Hippocampal formation (tissue), 2 donors: ENCODE results near the gene URM1.

Experiments used
- DNase-seq, 2 donors: peaks; one replicate each; lab custom pipeline; 2025; lab: John Stamatoyannopoulos, UW

The URM1 gene

DNA sequence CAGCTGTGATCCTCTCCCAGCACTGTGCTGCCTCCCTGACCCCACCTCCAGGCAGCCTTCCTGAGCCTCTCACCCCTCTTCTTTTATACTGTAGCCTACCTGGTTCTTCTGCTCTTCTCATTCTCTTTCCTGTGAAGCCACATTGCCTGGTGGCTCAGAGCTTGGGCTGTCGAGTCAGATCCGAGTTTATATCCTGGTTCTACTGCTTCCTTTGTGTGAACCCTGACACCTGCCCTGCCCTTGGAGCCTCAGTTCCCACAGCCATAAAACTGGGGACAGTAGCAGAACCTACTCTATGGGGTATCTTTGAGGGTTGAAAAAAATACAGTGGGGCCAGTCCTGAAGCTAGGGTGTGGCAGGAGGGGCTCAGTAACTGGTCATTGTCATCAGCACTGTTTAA, 22.0 kb upstream of the URM1 start:
- no peak for DNase-seq

DNA sequence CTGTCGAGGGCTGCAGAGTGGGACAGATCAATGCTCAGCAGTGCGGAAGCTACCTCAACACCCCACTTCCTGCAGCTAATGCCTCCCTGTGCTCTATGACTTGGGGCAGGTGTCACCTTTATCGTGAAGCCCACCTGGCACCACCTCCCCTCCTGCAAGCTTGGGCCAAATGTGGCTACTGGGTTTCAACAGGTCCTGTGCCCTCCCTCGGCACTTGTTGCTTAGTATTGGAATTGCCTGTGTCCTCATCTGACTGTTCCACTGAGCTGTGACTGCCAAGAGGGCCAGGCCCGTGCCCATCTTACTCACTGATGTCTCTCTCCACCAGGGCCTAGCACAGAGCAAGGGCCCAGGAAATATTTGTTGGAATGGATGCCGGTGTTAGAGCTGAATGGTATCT, 21.4 kb upstream of the URM1 start:
- DNase-seq = no peak

DNA sequence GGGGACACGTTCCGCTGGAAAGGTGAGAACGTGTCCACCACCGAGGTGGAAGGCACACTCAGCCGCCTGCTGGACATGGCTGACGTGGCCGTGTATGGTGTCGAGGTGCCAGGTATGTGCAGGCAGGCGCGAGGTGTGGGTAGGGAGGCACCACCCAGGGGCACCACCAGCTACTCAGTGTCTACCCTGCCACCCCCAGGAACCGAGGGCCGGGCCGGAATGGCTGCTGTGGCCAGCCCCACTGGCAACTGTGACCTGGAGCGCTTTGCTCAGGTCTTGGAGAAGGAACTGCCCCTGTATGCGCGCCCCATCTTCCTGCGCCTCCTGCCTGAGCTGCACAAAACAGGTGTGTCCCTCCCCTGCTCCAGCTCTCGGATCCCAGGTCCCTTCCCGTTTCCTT, 15.7 kb upstream of the URM1 start:
- no peak for DNase-seq

- no peak for DNase-seq
These were observed 13.1 kb upstream of the URM1 start for GRCh38 chr9:128358090-128358489.

GRCh38 chr9:128358861-128359260, 12.3 kb upstream of the URM1 start:
- no peak for DNase-seq

DNA sequence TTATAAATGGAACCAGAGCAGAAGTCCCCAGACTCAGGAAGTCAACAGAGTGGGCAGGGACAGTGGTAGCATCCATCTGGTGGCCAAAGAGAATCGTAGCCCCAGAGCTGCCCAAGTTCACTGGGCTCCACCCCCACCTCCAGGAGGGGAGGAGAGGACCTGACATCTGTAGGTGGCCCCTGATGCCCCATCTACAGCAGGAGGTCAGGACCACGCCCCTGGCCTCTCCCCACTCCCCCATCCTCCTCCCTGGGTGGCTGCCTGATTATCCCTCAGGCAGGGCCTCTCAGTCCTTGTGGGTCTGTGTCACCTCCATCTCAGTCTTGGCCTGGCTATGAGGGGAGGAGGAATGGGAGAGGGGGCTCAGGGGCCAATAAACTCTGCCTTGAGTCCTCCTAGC, 10.3 kb upstream of the URM1 start:
- DNase-seq = no peak

DNA sequence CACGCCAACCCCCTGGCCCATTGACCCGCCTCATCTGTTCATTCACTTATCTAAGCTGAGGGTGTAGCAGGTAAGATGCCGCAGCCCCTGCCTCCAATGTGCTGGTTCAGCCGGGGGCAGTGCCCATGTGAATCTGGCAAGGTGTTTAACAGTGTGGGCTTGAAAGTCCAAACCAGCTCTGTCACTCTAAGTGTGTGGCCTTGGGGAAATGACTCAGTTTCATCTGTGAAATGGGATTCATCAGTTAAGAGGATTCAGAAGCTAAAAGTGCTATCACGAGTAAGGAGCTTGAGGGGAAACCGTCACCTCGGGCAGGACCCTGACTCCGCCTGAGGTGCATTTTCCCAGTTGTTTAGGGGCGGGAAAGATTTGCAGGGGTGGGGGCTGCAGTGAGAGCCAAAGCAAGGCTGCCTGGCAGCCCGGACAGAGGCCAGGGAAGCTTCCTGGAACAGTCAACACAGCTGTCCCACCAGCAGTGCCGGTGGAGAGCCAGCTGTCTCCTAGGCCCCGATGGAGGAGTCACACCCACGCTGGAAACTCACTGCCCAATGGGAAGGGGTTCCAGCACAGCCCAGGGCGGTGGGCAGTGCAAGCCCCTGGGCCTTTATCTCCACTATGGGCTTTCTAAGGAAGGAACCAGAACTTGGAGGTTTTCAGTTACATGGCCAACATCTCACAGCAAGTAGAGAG, 9.7 kb upstream of the URM1 start:
- DNase-seq = no peak

DNA sequence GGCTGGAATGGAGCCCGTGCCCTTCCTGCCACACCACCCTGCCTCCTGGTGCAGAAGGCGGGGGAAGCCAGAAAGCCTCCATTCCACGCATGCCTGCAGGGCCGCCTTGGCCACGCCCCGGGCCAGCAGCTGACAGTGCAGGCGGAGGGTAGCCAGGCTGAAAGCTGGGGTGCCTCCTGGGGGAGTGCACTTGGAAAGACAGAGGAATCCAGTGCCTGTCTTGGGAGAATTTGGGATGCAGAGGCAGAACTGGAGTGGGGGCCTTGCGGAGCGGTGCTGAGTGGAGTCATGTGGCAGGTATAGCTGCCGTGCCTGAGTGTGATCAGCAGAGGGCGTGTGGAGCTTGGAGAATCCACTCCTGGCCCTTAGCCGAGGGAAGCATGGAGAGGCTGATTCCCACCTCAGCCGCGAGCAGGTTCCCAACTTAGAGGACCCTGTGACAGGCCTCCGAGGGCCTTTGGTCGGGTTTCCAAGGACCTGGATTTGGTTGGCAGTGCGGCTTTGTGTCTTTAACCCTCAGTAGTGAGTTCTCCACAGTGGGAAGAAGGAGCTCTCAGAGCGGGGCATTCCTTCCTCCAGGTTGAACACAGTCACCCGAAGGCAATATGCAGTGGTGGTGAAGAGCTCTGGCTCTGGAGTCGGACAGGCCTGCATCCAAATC, 9.1 kb upstream of the URM1 start:
- peak; percentile 86 to 88 for DNase-seq

- DNase-seq = no peak
These were observed 8.4 kb upstream of the URM1 start for GRCh38 chr9:128362774-128363173.

- no peak for DNase-seq
These were observed 5.6 kb upstream of the URM1 start for GRCh38 chr9:128365525-128365924.

DNA sequence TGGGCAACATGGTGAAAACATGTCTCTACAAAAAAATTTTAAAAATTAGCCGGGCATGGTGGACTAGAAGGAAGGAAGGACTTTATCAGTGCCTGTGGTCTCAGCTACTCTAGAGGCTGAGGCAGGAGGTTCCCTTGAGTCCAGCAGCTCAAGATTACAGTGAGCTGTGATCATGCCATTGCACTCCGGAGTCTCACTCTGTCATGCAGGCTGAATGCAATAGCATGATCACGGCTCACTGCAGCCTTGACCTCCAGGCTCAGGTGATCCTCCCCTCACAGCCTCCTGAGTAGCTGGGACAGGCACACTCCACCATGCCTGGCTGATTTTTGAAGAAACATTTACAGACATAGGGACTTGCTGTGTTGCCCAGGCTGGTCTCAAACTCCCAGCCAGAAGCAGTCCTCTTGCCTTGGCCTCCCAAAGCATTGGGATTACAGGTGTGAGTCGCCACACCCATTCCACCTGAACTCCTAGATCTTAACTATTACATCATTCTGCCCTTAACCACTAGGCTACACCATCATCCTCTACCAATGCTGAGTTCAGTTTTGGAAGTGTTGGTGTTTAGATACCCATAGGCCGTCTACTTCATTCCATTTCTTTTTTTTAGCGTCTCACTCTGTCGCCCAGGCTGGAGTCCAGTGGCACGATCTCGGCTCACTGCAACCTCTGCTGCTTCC, 2.0 kb upstream of the URM1 start:
- no peak for DNase-seq

- no peak for DNase-seq
These were observed 815 bp upstream of the URM1 start for GRCh38 chr9:128370367-128370751.

GRCh38 chr9:128371630-128372117, 500 bp downstream of the URM1 start:
- no peak for DNase-seq

- DNase-seq = peak; percentile 52 to 61
These were observed 1.0 kb downstream of the URM1 start for GRCh38 chr9:128372188-128372641.

DNA sequence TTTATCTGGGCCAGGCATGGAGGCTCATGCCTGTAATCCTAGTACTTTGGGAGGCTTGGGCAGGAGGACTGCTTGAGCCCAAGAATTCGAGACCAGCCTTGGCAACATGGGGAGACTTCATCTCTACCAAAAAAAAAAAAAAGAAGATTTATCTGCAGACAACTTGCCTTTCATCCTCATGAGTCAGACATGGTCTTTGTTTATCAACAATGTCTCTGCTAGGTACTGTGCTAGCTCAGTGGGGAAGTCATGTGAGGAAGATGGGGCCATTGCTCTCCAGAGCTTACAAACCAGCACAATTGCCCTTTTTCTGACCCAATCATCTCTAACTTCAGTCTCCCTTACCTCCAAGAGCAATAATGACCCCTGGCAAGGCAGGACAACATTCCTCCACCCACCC, 1.6 kb downstream of the URM1 start:
- no peak for DNase-seq

- peak; percentile 92 to 95 for DNase-seq
These were observed 3.1 kb downstream of the URM1 start for GRCh38 chr9:128374221-128374675.

GRCh38 chr9:128375865-128376264, 4.7 kb downstream of the URM1 start:
- no peak for DNase-seq

DNA sequence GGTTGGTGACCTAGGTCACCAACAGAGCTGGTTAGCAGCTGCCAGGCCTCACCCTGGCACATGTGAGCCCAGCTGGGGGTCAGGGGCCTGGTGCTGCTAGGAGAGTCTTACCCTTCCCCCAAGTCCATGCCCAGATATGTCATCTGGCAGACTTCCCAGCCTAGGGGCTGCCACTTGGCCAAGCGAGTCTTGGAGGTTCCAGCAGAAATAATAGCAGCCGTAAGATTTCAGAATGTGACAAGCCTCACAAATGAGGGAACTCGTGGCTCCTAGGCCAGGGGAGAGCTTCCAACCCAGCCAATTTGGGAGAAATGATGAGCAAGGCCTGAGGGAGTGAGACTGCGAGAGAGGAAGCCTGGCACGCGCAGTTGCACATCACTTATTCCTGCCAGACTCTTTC, 11.1 kb downstream of the URM1 start:
- peak; percentile 61 to 67 for DNase-seq

- DNase-seq = peak; percentile 76 to 82
These were observed 12.0 kb downstream of the URM1 start for GRCh38 chr9:128383007-128383753.

DNA sequence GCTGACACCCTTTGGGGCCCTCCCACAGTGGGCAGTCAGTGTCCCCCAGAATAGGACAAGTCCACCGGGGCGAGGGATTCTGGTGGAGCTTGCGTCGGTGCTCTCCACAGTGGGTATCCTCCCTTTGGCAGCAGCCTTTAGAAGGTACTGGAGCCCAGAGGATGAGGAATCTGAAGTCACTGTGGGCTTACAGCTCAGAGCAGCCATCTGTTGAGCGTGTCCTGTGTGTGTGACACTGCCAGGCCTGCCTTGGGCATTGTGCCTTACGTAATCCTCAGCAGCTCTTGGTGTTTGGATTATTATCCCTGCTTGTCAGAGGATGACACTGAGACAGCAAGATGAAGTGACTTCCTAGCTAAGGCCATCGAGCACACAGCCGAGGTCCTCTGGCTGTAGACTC, 12.6 kb downstream of the URM1 start:
- DNase-seq = peak; percentile 71 to 76

GRCh38 chr9:128384801-128385495, 13.8 kb downstream of the URM1 start:
- no peak for DNase-seq
